Rectal smooth muscle tissue (tissue), 1 donor: Measurements from ENCODE around the gene UPB1.

ENCODE experiments used
- H3K27ac ChIP-seq: one replicate; pipeline ENCODE4 v1.7.0; 2013; ENCODE audit warnings: low read depth, low read length, inconsistent platforms
- H3K27me3 ChIP-seq: one replicate; pipeline ENCODE4 v1.7.0; 2013; ENCODE audit warnings: low read length; ENCODE audit not compliant: control insufficient read depth, insufficient read depth
- H3K36me3 ChIP-seq: one replicate; pipeline ENCODE4 v1.7.0; 2013; ENCODE audit warnings: low read length; ENCODE audit not compliant: control insufficient read depth, insufficient read depth
- H3K4me1 ChIP-seq: one replicate; pipeline ENCODE4 v1.7.0; 2013; ENCODE audit warnings: low read length; ENCODE audit not compliant: control insufficient read depth, insufficient read depth
- H3K4me3 ChIP-seq: one replicate; pipeline ENCODE4 v1.7.0; 2013; ENCODE audit warnings: low read length
- H3K9ac ChIP-seq: one replicate; pipeline ENCODE4 v1.7.0; 2013; ENCODE audit warnings: low read length

The UPB1 gene

DNA sequence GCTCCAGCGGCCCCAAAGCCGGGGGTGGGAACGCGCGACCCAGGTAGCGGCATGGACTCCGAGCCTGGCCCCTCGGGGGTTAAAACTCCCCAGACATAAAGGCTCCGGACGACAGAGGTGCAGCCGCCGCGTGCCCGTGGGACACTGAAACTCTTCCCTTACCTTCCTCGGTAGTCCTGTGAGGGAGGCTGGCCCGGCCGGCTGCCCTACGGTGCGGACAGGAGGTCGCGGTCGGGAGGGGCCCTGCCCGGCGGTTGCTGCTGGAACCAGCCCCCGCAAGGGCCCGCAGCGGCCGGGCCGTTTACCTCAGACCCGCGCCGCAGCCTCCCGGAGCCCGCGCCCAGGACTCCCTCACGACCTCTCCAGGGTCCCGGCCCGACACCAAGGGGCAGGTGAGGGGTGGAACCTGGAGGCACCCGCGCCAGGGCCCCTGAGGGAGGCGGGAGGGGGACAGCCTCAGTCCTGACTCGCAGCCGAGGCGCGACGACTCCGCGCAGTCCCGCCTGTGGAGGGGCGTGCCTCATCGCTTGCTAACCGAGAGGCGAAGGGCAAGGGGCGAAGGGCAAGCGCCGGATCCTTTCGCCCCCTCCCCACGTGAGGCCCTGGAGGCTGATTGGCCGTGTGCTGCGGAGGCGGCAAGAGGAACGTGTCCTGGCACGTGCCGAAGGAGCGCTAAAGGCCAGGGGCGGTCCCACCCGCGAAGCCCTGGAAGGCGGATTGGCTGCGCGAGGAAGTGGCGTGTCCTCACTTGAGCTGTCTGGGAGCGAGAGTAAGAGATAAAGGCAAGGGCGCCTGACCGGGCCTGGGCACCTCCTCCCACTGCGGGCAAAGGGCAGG, at the start of gene UPB1:
Gene UPB1 (plus strand): TSS at position 805 of the 837 bp plus-strand sequence. CDS start 72 bp downstream, outside the sequence.
- Histone ChIP-seq H3K9ac (no peak within 1 kb of the TSS), H3K36me3 (no peaks in the 10 kb centered on the region), H3K4me3 (peak within 1 kb of the TSS; percentile 34), H3K27me3 (peaks cover 11% of the 10 kb centered on the region), H3K4me1 (no peaks in the 10 kb centered on the region), H3K27ac (no peak within 1 kb of the TSS)

DNA sequence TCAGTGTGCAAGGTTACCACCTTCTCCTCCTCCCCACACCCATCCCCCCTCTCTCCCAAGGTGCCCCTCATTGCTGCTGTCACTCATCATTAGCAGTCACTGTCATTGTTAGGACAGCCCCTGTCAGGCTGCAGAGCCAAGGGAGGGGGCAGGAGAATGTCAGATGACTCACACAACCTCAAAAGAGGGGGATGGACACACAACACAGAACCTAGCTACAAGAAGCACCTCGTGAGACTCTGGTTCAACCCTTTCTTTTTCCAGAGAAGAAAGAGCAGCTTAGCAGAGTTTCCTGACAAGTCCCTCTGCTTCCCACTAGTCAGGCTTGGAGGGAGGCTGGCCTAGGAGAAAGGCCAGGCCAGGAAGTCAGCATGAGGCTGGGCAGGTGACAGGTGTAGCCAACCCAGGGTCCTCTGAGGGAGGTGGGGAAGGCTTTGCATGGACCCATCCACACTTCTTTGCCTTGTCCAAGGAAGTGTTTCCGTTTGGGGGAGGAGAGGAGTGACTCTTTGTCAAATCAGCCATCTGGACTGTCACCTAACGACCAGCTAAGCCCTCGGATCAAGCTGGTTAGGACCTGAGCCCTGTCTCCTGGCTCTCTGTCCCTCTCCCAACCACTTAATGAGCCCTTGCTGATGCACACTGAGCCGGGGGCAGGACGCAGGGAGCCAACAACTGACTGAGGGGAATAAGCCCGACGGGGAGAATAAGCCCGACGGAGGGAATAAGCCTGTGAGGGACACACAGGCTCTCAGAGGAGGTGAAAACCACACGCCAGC, 49.5 kb upstream of the UPB1 start:
- Histone ChIP-seq H3K4me1 (no peaks in the 10 kb centered on the region), H3K27ac (no peak overlapping the region), H3K27me3 (no peaks in the 10 kb centered on the region), H3K9ac (no peak overlapping the region), H3K4me3 (no peak overlapping the region), H3K36me3 (no peaks in the 10 kb centered on the region)

DNA sequence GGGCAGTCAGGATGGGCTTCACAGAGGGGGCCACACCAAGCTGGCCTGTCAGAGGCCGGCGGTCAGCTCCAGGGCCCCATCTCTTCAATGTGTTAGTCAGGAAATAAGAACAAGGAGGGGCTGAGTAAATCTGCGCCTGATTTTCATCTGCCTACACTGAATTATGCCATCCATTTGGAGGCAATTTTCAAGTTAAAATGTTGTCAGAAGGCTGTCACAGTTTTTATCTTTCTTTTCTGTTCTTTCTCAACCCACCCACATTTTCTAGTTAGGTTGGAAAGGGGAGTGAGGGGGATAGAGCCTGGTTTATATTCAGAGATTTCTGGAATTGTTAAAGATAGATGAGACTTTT, 48.9 kb upstream of the UPB1 start:
- H3K9ac ChIP-seq: no peak overlapping the region
- H3K4me1 ChIP-seq: no peaks in the 10 kb centered on the region
- H3K4me3 ChIP-seq: no peak overlapping the region
- H3K36me3 ChIP-seq: no peaks in the 10 kb centered on the region
- H3K27ac ChIP-seq: no peak overlapping the region
- no peaks in the 10 kb centered on the region for H3K27me3 ChIP-seq

DNA sequence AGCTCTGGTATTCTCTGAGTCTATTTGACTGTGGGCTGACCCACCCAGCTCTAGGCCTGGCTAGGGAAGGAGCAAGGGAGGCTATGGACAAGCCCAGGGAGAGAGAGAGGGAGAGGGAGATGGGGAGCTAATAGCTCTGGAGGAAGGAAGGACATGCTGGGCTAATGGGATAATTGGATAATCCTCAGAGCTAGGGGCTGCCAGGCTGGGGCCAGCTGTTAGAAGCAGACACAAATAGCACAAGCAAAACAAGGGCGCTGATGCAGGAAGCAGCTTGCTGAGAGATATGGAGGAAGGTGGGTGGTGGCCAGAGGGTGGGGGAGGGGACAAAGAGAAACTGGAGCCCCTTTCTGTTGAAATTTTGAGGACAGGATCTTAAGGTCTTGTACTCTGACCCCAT, 44.5 kb upstream of the UPB1 start:
- no peaks in the 10 kb centered on the region for H3K36me3 ChIP-seq
- H3K27me3 ChIP-seq: no peaks in the 10 kb centered on the region
- H3K9ac ChIP-seq: no peak overlapping the region
- no peaks in the 10 kb centered on the region for H3K4me1 ChIP-seq
- H3K4me3 ChIP-seq: no peak overlapping the region
- H3K27ac ChIP-seq: no peak overlapping the region

DNA sequence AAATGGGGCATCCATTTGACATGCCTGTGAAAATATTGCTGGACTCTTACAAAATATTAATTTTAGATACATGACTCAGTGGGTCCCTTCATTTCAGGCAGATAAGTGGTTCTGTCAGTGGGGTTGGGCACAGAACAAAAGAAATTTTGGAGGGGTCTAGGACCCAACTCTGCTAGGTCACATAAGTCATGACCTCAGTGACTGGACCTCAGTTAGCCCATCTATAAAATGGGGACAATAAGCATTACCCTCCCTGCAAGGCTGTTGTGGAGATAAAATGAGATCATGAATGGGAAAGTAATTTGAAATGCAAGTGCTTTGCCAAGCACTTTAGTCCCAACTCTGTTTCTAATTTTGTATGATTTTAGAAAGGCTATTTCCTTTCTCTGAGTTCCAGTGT, 44.0 kb upstream of the UPB1 start:
- H3K27ac ChIP-seq: no peak overlapping the region
- no peaks in the 10 kb centered on the region for H3K36me3 ChIP-seq
- no peaks in the 10 kb centered on the region for H3K27me3 ChIP-seq

DNA sequence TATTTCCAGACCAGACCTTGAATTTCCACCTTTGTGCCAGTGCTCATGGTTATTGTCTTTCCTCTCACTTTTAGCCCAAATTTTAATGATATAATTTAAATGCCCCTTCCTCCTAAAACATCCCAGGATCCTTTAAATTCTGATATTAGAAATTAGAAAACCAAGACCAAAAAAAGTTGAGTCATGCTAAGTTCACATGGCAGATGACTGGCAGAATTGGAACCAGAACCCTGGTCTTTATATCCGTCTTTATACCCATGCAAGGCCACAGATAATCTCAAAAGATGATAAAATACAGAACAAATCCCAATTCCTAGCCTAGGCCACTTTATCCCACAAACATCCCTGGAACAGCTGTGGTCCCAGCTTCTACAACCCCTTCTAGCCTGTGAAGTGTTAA, 41.3 kb upstream of the UPB1 start:
- no peaks in the 10 kb centered on the region for H3K27me3 ChIP-seq
- H3K9ac ChIP-seq: no peak overlapping the region
- no peaks in the 10 kb centered on the region for H3K36me3 ChIP-seq
- H3K27ac ChIP-seq: no peak overlapping the region
- H3K4me1 ChIP-seq: no peaks in the 10 kb centered on the region
- no peak overlapping the region for H3K4me3 ChIP-seq

More for the DNA sequence above, 44.0 kb upstream of the UPB1 start:
- H3K4me3 ChIP-seq: no peak overlapping the region
- no peaks in the 10 kb centered on the region for H3K4me1 ChIP-seq
- H3K9ac ChIP-seq: no peak overlapping the region

DNA sequence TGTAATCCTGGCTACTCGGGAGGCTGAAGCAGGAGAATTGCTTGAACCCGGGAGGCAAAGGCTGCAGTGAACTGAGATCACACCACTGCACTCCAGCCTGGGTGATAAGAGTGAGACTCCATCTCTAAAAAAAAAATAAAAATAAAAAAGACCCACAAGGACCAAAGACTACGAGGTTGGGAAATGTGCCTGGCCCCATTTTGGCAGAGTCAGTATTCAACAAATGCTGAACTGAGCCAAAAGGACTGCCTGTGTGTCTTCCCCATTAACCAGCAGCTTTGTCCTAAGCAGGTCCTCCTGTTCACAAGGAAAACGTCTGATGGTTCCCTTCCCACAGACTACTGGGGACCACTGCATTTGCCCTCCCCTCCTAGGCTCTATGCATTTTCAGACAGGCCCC, 40.1 kb upstream of the UPB1 start:
- Histone ChIP-seq H3K36me3 (no peaks in the 10 kb centered on the region), H3K4me3 (no peak overlapping the region), H3K27me3 (no peaks in the 10 kb centered on the region), H3K9ac (no peak overlapping the region), H3K4me1 (no peaks in the 10 kb centered on the region), H3K27ac (no peak overlapping the region)

DNA sequence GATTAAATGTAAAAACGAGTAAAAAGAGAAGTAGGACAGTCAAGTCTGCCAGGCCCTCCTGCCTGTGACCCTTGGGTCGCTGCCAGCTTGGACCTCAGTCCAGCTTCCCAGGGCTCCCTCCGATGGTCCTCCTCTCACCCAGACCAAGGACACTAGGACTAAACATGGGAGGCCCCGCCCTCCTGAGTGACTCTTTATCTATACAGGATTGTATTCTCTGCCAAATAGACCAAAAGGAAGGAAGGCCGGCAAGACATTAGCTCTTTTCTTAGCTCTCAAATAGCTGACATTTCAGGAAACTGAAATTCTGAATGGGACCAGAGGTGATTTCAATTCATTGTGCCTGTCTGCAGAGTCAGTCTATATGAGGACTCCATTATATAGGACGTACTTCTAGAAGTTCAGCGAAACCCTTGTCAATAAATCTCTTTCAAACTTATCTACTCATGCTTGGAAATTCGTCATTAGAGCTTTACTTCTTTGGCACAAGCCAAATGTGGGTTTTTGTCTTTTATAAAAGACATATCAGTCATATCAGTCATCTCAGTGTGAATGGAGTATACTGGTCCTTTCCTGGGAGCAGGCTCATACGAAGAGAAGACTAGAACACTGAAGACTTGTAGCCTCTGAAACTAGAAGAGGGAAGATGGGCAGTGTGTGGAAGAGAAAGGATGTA, 39.2 kb upstream of the UPB1 start:
- Histone ChIP-seq H3K4me3 (no peak overlapping the region), H3K27me3 (no peaks in the 10 kb centered on the region), H3K36me3 (no peaks in the 10 kb centered on the region), H3K9ac (no peak overlapping the region), H3K27ac (no peak overlapping the region), H3K4me1 (no peaks in the 10 kb centered on the region)

DNA sequence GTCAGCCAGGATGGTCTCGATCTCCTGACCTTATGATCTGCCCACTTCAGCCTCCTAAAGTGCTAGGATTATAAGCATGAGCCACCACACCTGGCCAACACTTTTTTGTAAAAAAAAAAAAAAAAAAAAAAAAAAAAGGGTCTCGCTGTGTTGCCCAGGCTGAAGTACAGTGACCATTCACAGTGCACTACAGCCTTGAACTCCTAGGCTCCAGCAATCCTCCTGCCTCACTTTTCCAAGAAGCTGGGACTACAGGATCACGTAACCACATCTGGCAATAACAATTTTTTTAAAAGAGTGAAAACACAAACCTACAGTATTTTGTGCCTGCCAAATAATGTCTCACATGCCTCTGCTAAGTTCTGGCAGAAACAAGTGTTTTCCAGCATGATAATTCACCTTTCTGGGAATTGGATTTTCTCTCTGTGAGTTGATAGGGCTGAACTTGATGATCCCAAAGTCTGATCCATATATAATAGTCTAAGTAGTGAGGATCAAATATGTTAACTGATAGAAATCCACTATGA, 37.2 kb upstream of the UPB1 start:
- Histone ChIP-seq H3K9ac (no peak overlapping the region), H3K36me3 (no peaks in the 10 kb centered on the region), H3K27me3 (no peaks in the 10 kb centered on the region), H3K27ac (no peak overlapping the region), H3K4me3 (no peak overlapping the region), H3K4me1 (no peaks in the 10 kb centered on the region)

DNA sequence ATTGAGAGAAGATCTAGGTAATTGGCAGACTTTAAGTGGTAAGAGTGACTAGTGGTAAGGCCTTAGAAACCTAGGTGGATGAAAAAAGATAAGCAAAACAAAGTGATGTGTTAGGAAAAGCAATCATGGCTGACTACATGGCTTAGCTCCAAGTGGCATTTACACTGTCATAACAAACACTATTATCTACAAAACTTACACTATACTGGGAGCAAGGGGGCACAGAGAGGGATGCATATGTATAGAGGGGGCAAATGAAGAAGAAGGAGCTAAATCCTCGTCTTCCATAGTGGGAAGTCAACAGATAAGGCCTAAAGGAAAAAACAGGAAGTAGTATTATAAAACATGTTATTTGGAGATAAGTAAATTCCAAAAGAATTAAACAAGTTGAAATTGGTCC, 35.2 kb upstream of the UPB1 start:
- Histone ChIP-seq H3K4me3 (no peak overlapping the region), H3K27ac (no peak overlapping the region), H3K4me1 (no peaks in the 10 kb centered on the region)

DNA sequence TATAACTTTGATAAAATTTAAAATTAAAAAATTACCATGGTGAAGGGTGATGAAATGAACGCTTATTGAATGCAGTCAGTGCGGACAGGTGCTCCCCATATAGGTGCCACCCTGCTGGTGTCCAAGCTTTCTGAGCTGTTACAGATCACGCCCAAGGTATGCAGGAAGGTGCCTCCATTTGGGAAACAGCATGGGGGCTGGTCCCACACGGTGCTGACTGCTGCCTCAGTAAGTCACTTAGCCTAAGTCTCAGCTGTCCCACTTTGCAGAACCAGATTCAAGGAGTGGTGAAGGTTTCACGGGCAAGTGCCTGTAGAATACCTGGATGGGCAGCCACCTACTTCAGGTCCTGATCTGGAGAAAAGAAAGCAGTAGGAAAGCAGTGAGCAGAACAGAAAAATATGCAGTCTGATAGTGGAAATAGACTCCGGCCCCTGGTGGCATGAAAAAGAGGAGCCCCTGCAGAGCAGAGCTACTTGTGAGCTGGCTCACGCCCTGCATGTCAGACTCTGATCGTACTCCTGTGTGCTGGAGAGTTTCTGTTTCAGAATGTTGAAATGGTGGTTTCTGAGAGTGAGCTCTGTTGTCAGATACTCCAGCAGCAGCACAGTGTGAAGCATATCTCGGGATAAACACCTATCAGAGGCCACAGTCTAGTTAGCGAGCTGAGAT, 34.6 kb upstream of the UPB1 start:
- H3K27ac ChIP-seq: no peak overlapping the region

More for the DNA sequence above, 35.2 kb upstream of the UPB1 start:
- H3K9ac ChIP-seq: no peak overlapping the region
- no peaks in the 10 kb centered on the region for H3K27me3 ChIP-seq
- no peaks in the 10 kb centered on the region for H3K36me3 ChIP-seq

More for the DNA sequence above, 34.6 kb upstream of the UPB1 start:
- H3K4me1 ChIP-seq: no peaks in the 10 kb centered on the region
- H3K36me3 ChIP-seq: no peaks in the 10 kb centered on the region
- no peaks in the 10 kb centered on the region for H3K27me3 ChIP-seq
- H3K9ac ChIP-seq: no peak overlapping the region
- no peak overlapping the region for H3K4me3 ChIP-seq
